Keratinocyte (primary cell): ENCODE measurements around the gene AGPAT2.

Source experiments
- CTCF ChIP-seq, 3 experiments: IDR thresholded peaks in 1 of 3; conservative IDR thresholded peaks in 1 of 3; optimal IDR thresholded peaks in 1 of 3; 2 replicates in 2 of 3; 3 replicates in 1 of 3; pipeline versions ENCODE3 to v1.5.1; 2011; ENCODE audit warnings: low read length in 3 of 3, mild to moderate bottlenecking in 3 of 3, moderate library complexity in 2 of 3, control low read depth in 1 of 3, inconsistent platforms in 1 of 3; ENCODE audit not compliant: insufficient read depth in 2 of 3; ENCODE audit errors: extremely low read depth in 1 of 3
- EZH2 ChIP-seq: IDR thresholded peaks from one replicate; pipeline ENCODE4 v1.6.1; 2012; ENCODE audit warnings: inconsistent platforms, mild to moderate bottlenecking, low read length, moderate library complexity

- TF ChIP-seq CTCF (optimal IDR thresholded peaks at IDR 0.05 in 1 of 3, IDR thresholded peaks at IDR 0.05 in 1 of 3, conservative IDR thresholded peaks at IDR 0.05 in 1 of 3; ENCODE audit: extremely low read depth in 1 of 3, insufficient read depth in 2 of 3, low read length in 3 of 3): no peak
- TF ChIP-seq EZH2: no peak
Measured at GRCh38 chr9:136720251-136720897, 33.1 kb upstream of the AGPAT2 start.
